ENCODE results near the gene MYH15. TPM values are rescaled to one million over a fixed set of nuclear protein-coding genes. Genes with fewer than 3 reads are reported as not detected.
A peak's percentile ranks its signal among the peaks of the same experiment; 100 is the strongest.

MYH15 gene
- total RNA-seq, 1 donor from 2014 or later, result 0.75 TPM

DNA sequence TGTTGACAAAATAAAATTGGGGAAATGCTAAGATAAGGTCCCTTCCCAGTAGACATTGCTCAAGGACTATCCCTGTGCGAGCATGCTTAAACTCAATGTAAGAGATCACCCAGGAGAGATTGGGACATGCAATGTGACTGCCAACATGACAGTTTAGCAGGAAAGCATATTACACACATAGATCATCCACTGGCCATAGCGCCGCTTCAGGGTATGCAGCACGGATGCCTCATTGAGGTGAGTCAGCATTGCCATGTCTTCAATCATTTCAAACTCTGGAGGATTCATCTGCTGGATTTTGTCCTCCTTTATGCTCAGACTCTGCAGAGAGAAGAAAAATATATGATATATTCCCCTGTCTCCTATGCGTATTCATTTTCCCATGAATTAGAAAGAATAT, 8.9 kb downstream of the MYH15 start:
- H3K4me3 ChIP-seq (ENCODE audit: low read depth, low read length), result no peak overlapping the region
- TF ChIP-seq, protein P1, sequence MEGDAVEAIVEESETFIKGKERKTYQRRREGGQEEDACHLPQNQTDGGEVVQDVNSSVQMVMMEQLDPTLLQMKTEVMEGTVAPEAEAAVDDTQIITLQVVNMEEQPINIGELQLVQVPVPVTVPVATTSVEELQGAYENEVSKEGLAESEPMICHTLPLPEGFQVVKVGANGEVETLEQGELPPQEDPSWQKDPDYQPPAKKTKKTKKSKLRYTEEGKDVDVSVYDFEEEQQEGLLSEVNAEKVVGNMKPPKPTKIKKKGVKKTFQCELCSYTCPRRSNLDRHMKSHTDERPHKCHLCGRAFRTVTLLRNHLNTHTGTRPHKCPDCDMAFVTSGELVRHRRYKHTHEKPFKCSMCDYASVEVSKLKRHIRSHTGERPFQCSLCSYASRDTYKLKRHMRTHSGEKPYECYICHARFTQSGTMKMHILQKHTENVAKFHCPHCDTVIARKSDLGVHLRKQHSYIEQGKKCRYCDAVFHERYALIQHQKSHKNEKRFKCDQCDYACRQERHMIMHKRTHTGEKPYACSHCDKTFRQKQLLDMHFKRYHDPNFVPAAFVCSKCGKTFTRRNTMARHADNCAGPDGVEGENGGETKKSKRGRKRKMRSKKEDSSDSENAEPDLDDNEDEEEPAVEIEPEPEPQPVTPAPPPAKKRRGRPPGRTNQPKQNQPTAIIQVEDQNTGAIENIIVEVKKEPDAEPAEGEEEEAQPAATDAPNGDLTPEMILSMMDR (conservative IDR thresholded peaks at IDR 0.05; ENCODE audit: low read depth, low read length), result no peak
- DNase-seq (ENCODE audit: low read depth), result no peak

GRCh38 chr3:108500728-108501127, 9.7 kb downstream of the MYH15 start:
- DNase-seq (ENCODE audit: low read depth), result no peak
- TF ChIP-seq, protein P1 (conservative IDR thresholded peaks at IDR 0.05; ENCODE audit: low read depth, low read length), result no peak

GRCh38 chr3:108497271-108497670, 13.1 kb downstream of the MYH15 start:
- TF ChIP-seq, protein P1 (conservative IDR thresholded peaks at IDR 0.05; ENCODE audit: low read depth, low read length), result no peak
- H3K4me3 ChIP-seq (ENCODE audit: low read depth, low read length), result no peak overlapping the region
- no peak for DNase-seq (ENCODE audit: low read depth)

More at GRCh38 chr3:108500728-108501127, 9.7 kb downstream of the MYH15 start:
- no peak overlapping the region for H3K4me3 ChIP-seq (ENCODE audit: low read depth, low read length)

- DNase-seq (ENCODE audit: low read depth), result no peak
- TF ChIP-seq, protein P1 (conservative IDR thresholded peaks at IDR 0.05; ENCODE audit: low read depth, low read length), result no peak
- H3K4me3 ChIP-seq (ENCODE audit: low read depth, low read length), result no peak overlapping the region
These were observed 14.7 kb downstream of the MYH15 start for GRCh38 chr3:108495717-108496116.

- no peak overlapping the region for H3K4me3 ChIP-seq (ENCODE audit: low read depth, low read length)
- TF ChIP-seq, protein P1 (conservative IDR thresholded peaks at IDR 0.05; ENCODE audit: low read depth, low read length), result no peak
- DNase-seq (ENCODE audit: low read depth), result no peak
These were observed 15.4 kb downstream of the MYH15 start for GRCh38 chr3:108494906-108495531.

- DNase-seq (ENCODE audit: low read depth), result no peak
- no peak overlapping the region for H3K4me3 ChIP-seq (ENCODE audit: low read depth, low read length)
- TF ChIP-seq, protein P1 (conservative IDR thresholded peaks at IDR 0.05; ENCODE audit: low read depth, low read length), result peak; percentile 76
These were observed 16.5 kb downstream of the MYH15 start for GRCh38 chr3:108493862-108494261.

DNA sequence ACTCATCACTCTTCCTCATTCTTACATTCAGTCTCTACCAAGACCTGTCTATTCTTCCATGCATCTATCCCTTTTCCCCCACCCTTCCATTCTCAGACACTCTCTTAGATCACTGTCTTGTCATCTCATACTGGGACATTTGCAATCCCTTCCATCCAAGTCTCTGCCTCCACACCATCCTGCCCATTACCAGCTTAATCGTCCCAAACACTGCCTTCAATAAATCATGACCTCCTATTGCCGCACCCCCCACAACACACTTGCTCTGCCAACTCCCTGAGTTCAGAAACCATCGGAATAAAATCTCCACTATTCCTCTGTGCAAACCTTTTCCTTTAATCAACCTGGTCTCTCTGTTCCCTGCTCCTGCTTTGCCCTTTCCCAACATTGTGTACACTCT, 18.9 kb downstream of the MYH15 start:
- H3K4me3 ChIP-seq (ENCODE audit: low read depth, low read length), result no peak overlapping the region
- TF ChIP-seq, protein P1 (conservative IDR thresholded peaks at IDR 0.05; ENCODE audit: low read depth, low read length), result no peak
- DNase-seq (ENCODE audit: low read depth), result no peak
